HG02610 (cell line): ENCODE results near the gene RAB24.
"Not testable (repeated sequence)": the region's sequence is repeated elsewhere in the genome, so short reads cannot be mapped to it uniquely, and the experiment has no call there.

ENCODE experiments used
- ATAC-seq: cut with Tn5 transposase; IDR thresholded peaks from one replicate; pipeline ENCODE4 v1.9.1; 2021; ENCODE audit warnings: mild to moderate bottlenecking, moderate library complexity; ENCODE audit not compliant: unreplicated experiment

RAB24 gene

GRCh38 chr5:177296581-177296980 is 6.9 kb downstream of the RAB24 start:
- ATAC-seq = no peak

GRCh38 chr5:177295924-177296323 is 7.6 kb downstream of the RAB24 start:
- ATAC-seq = no peak

GRCh38 chr5:177294632-177295031 is 8.9 kb downstream of the RAB24 start:
- ATAC-seq = no peak

- no peak for ATAC-seq
Measured at GRCh38 chr5:177293819-177294581, 9.5 kb downstream of the RAB24 start.

- ATAC-seq = no peak
Measured at GRCh38 chr5:177291735-177292134, 11.8 kb downstream of the RAB24 start.

GRCh38 chr5:177290816-177291596 is 12.5 kb downstream of the RAB24 start:
- ATAC-seq = no peak

GRCh38 chr5:177288191-177288590 is 15.3 kb downstream of the RAB24 start:
- ATAC-seq = no peak

- ATAC-seq = no peak
Measured at GRCh38 chr5:177276886-177277285, 26.6 kb downstream of the RAB24 start.

GRCh38 chr5:177275883-177276282 is 27.6 kb downstream of the RAB24 start:
- ATAC-seq = no peak

- no peak for ATAC-seq
Measured at GRCh38 chr5:177271113-177271512, 32.4 kb downstream of the RAB24 start.

GRCh38 chr5:177270653-177271052 is 32.9 kb downstream of the RAB24 start:
- ATAC-seq = no peak

- no peak for ATAC-seq
Measured at GRCh38 chr5:177269976-177270375, 33.5 kb downstream of the RAB24 start.

GRCh38 chr5:177269232-177269895 is 34.2 kb downstream of the RAB24 start:
- no peak for ATAC-seq

GRCh38 chr5:177265395-177265794 is 38.1 kb downstream of the RAB24 start:
- ATAC-seq = no peak

- no peak for ATAC-seq
Measured at GRCh38 chr5:177264178-177264577, 39.3 kb downstream of the RAB24 start.

GRCh38 chr5:177261510-177261909 is 42.0 kb downstream of the RAB24 start:
- ATAC-seq = no peak

GRCh38 chr5:177260961-177261360 is 42.6 kb downstream of the RAB24 start:
- no peak for ATAC-seq

- ATAC-seq = not testable (repeated sequence)
Measured at GRCh38 chr5:177258711-177259110, 44.8 kb downstream of the RAB24 start.

GRCh38 chr5:177256296-177256695 is 47.2 kb downstream of the RAB24 start:
- no peak for ATAC-seq

- no peak for ATAC-seq
Measured at GRCh38 chr5:177253252-177253651, 50.3 kb downstream of the RAB24 start.
